ES-I3 (cell line): ENCODE measurements around the gene GJC1.
"Not testable (repeated sequence)": the region's sequence is repeated elsewhere in the genome, so short reads cannot be mapped to it uniquely, and the experiment has no call there.

Experiments
- H3K36me3 ChIP-seq: 2 replicates; pipeline ENCODE4 v1.6.1; 2013; ENCODE audit warnings: mild to moderate bottlenecking, low read length, control low read depth, moderate library complexity; ENCODE audit not compliant: insufficient read depth
- H3K4me1 ChIP-seq: 2 replicates; pipeline ENCODE4 v1.6.1; 2013; ENCODE audit warnings: mild to moderate bottlenecking, control low read depth, low read length; ENCODE audit not compliant: insufficient read depth
- H3K9ac ChIP-seq: 2 replicates; pipeline ENCODE4 v1.6.1; 2013; ENCODE audit warnings: low read depth, mild to moderate bottlenecking, low read length, moderate library complexity
- H3K9me3 ChIP-seq: 2 replicates; pipeline ENCODE4 v1.6.1; 2013; ENCODE audit warnings: mild to moderate bottlenecking, low read length, moderate library complexity; ENCODE audit not compliant: control insufficient read depth, insufficient read depth

Gene GJC1

GRCh38 chr17:44759086-44759915 lies 70.8 kb downstream of the GJC1 start:
- peak overlapping the region; percentile 61 for H3K9ac ChIP-seq
- H3K4me1 ChIP-seq = peaks cover 6% of the 10 kb centered on the region; the same call in 1 of the 2 replicates
- H3K36me3 ChIP-seq = no peaks in the 10 kb centered on the region
- H3K9me3 ChIP-seq = no peaks in the 10 kb centered on the region

- peak within 1 kb of the TSS; percentile 61 for H3K9ac ChIP-seq
- no peaks in the 10 kb centered on the region for H3K9me3 ChIP-seq
- H3K4me1 ChIP-seq = peaks cover 6% of the 10 kb centered on the region; the same call in 1 of the 2 replicates
- H3K36me3 ChIP-seq = no peaks in the 10 kb centered on the region
Measured at GRCh38 chr17:44758414-44759085, 71.5 kb downstream of the GJC1 start, which contains the start of gene ADAM11. ADAM11 (plus strand) TSS chr17:44758988; CDS start chr17:44759200, 212 bp downstream.

GRCh38 chr17:44757918-44758413 lies 72.1 kb downstream of the GJC1 start:
- H3K36me3 ChIP-seq = no peaks in the 10 kb centered on the region
- H3K9me3 ChIP-seq = no peaks in the 10 kb centered on the region
- peak overlapping the region; percentile 55 for H3K9ac ChIP-seq
- H3K4me1 ChIP-seq = peaks cover 6% of the 10 kb centered on the region; the same call in 1 of the 2 replicates

GRCh38 chr17:44757045-44757917 lies 72.8 kb downstream of the GJC1 start:
- H3K9ac ChIP-seq = no peak overlapping the region

DNA sequence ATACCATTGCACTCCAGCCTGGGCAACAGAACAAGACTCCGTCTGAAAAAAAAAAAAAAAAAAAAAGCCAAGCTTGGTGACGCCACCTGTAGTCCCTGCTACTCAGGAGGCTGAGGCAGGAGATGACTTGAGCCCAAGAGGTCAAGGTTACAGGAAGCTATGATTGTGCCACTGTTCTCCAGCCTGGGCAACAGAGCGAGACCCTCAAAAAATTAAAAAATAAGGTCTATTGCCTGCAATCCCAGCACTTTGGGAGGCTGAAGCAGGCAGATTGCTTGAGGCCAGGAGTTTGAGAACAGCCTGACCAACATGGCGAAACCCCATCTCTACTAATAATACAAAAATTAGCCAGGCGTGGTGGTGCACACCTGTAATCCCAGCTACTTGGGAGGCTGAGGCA lies 74.9 kb downstream of the GJC1 start:
- H3K36me3 ChIP-seq, H3K9ac ChIP-seq, H3K9me3 ChIP-seq, H3K4me1 ChIP-seq: not testable (repeated sequence)

More at GRCh38 chr17:44757045-44757917, 72.8 kb downstream of the GJC1 start:
- H3K9me3 ChIP-seq = no peaks in the 10 kb centered on the region
- peaks cover 6% of the 10 kb centered on the region; the same call in 1 of the 2 replicates for H3K4me1 ChIP-seq
- H3K36me3 ChIP-seq = no peaks in the 10 kb centered on the region

- H3K9me3 ChIP-seq = no peaks in the 10 kb centered on the region
Measured at GRCh38 chr17:44754276-44754675, 75.8 kb downstream of the GJC1 start.

GRCh38 chr17:44752953-44753861 lies 76.9 kb downstream of the GJC1 start:
- no peaks in the 10 kb centered on the region; the same call in 1 of the 2 replicates for H3K4me1 ChIP-seq
- no peak overlapping the region for H3K9ac ChIP-seq
- H3K9me3 ChIP-seq = no peaks in the 10 kb centered on the region
- H3K36me3 ChIP-seq = no peaks in the 10 kb centered on the region; the same call in 1 of the 2 replicates

More at GRCh38 chr17:44754276-44754675, 75.8 kb downstream of the GJC1 start:
- Histone ChIP-seq H3K9ac (no peak overlapping the region), H3K4me1 (no peaks in the 10 kb centered on the region; the same call in 1 of the 2 replicates), H3K36me3 (no peaks in the 10 kb centered on the region; the same call in 1 of the 2 replicates)

DNA sequence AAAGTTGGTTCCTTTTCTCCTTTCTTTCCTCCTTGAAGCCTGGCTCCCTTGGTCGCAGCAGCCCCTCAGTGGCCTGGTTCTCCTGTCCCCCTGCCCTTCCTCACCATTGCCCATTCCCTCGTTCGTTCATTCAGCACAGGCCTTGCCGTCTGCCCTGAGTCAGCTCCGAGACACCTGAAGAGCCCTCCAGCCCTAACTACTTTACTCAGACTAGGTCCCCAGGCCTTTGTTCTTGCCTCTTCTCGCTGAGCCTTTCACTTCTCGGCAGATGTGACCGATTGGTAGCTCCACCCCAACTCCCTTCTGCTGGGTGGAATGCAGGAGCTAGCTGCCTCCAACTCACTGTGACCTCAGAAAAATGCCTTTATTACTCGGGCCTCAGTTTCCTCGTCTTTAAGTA lies 78.3 kb downstream of the GJC1 start:
- no peaks in the 10 kb centered on the region for H3K9me3 ChIP-seq
- H3K9ac ChIP-seq = no peak overlapping the region
- H3K4me1 ChIP-seq = no peaks in the 10 kb centered on the region; the same call in 1 of the 2 replicates
- no peaks in the 10 kb centered on the region; the same call in 1 of the 2 replicates for H3K36me3 ChIP-seq

- H3K9ac ChIP-seq = no peak overlapping the region
- H3K36me3 ChIP-seq = no peaks in the 10 kb centered on the region; the same call in 1 of the 2 replicates
- H3K4me1 ChIP-seq = no peaks in the 10 kb centered on the region; the same call in 1 of the 2 replicates
- H3K9me3 ChIP-seq = no peaks in the 10 kb centered on the region
Measured at GRCh38 chr17:44751331-44751730, 78.8 kb downstream of the GJC1 start.

DNA sequence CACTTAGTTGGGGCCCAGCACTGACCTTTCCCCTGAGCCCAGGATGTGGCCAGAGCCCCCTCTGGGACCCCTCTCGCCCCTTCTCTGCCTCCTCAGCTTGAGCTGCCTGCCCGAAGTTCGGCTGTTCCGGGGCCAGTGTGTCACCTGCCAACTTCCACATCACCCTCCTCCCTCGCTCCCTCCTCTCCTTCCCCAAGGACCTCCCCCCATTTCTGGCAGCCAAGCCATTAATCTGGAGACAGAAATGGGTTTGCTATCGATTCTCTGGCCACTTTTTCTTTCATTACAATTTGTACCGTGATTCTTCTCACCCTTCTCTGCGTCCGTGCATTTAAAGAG lies 80.1 kb downstream of the GJC1 start:
- Histone ChIP-seq H3K4me1 (no peaks in the 10 kb centered on the region; the same call in 1 of the 2 replicates), H3K9ac (no peak overlapping the region), H3K9me3 (no peaks in the 10 kb centered on the region), H3K36me3 (no peaks in the 10 kb centered on the region; the same call in 1 of the 2 replicates)

DNA sequence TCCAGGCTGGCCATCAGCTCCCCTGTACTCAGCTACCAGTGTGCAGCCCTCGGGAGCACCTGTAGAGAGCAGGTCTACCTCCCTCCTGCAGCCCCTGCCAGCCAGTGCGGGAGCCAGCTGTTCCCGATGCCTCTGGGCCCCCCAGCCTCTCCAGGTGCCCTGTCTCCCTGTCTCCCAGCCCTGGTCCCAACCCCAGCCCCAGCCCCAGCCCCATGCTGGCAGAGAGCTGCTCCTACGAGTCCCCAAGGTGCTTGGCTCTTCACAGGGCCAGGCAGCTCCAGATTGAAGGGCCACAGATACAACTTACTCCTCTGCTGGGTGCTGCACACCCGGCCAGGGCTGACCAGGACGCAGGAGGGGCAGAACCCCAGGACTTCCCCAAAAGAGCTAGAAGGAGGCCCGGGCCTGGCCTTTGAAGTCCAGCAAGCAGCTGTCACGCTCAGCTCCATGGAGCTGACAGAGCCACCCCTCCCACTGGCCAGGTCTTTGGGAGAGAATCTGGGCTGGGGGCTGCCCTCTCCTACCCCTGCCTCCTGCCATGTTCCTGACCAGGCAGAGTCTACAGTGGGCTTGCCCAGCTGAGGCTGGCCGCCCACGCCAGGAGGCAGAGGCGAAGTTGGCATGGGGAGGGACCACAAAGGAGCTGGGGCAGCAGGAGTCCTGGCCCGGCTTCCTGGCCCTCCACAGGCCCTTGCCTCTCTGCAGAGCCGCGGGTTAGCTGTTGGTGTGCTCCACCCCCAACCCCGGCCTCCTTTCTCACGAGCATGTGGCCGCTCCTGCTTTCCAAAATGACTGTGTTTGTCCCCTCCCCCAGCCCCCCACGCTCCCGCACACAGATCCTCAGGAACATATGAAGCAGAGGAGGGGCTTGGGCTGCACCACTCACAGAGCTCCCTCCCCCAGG lies 80.8 kb downstream of the GJC1 start:
- H3K4me1 ChIP-seq = no peaks in the 10 kb centered on the region; the same call in 1 of the 2 replicates
- H3K36me3 ChIP-seq = no peaks in the 10 kb centered on the region; the same call in 1 of the 2 replicates
- no peak overlapping the region for H3K9ac ChIP-seq
- no peaks in the 10 kb centered on the region for H3K9me3 ChIP-seq
